Jurkat, Clone E6-1 (cell line): ENCODE data around the gene KL.

Experiments
- DNase-seq: peaks from one replicate; pipeline ENCODE4 v3.0.0-alpha.2; 2011; ENCODE audit warnings: low read depth, low spot score
- H3K4me3 ChIP-seq: 2 replicates; pipeline ENCODE4 v1.5.1; 2011; ENCODE audit warnings: mild to moderate bottlenecking, low read length, control low read depth, moderate library complexity

Gene KL

DNA sequence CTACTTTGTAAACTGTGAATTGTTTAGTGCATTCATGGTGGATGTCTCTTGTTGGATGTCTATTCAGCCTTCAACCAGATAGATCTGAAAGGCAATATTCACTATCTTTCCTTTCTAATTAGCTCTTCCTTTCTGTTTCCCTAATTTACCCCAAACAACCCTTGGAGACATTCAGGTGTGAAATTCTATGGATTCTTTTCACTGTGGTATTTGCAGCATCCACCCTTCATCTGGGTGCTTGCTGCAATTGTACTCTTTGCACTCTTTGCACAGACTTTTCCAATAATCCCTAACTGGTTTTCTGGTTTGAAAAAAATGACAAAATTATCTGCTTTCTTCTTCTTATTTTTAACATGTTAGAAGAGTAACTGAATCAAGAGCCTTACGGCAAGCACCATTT lies 56.5 kb downstream of the KL start:
- DNase-seq = no peak
- no peak overlapping the region for H3K4me3 ChIP-seq

DNA sequence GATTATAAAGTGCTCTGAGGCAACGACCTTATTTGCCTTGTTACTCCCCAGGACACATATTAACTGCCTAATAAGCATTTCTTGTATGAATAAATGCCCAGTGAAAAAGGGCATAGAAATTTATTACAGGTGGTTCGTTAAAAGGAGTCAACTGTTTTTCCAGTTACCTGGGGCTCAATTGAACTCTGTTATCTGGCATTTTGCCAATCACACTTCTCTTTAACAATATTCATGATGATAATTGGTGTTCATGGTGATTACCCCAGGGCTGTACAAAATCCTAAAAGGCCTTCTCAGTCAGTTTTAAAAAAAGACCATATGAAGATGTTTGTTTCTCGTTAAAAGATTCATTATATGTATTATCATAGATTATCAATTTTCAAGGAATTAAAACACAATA lies 57.1 kb downstream of the KL start:
- no peak overlapping the region for H3K4me3 ChIP-seq
- no peak for DNase-seq

DNA sequence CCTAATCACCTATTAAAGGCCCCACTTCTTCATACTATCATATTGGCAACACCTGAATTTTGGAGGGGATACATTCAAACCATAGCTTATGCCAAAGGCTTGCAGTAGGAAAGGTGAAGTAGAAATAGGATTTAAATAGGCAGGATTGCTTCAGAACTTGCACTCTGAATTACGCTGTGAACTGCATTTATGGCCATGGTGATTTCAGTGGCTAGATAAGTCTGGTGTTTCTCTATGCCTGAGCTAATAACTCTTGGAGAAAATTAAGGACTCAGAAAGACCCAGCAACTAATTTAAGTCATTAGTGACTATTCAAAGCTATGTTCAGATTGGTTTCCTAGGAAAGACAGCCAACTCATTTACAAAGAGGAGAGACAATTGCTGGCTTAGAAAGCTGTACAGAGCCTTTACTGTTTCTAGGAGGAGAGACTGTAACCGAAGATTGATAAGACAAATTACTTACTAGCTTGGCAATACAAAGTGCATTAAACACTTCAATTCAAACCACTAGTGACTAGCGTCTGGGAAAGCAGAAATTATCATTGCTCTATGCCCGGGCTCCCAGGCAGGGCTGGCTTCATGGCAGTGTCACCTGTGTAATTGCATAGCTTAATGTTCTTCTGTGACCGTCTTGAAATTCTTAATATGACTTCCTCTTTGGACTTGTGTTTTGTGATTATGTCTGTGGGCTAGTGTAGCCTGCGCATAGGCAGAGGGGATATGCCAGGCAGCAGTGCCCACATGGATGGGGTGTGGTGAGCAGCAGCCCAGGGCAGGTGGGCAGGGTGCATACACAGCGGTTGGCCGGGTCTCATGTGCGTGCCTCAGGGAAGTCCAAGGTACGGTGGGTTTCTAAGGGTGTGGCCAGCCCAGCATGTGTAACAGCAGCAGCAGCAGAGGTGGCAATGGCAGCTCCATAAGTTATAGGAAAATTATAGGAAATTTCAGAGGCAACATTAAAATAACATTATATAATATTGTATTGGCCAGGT lies 60.1 kb downstream of the KL start:
- no peak overlapping the region for H3K4me3 ChIP-seq

DNA sequence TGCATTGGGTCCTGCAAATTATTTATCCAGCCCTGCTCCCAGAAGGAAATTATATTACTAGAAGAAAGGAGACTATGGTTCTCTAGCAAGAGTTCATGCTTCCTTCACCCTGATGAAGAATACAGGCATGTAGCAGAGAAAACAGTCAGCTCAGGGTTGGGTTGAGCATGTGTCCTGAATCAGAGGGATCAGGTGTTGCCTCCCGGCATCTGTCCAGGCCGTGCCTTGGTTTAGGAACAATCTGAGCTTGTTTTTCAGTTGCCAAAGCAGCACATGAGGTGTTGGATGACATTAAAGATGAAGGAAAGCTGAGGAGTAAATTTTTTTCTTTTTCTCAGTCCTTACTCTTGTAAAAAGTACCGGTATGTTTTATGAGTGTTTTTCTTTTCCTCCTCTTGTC lies 62.0 kb downstream of the KL start:
- DNase-seq = no peak
- H3K4me3 ChIP-seq = no peak overlapping the region

More for the DNA sequence above, 60.1 kb downstream of the KL start:
- no peak for DNase-seq

DNA sequence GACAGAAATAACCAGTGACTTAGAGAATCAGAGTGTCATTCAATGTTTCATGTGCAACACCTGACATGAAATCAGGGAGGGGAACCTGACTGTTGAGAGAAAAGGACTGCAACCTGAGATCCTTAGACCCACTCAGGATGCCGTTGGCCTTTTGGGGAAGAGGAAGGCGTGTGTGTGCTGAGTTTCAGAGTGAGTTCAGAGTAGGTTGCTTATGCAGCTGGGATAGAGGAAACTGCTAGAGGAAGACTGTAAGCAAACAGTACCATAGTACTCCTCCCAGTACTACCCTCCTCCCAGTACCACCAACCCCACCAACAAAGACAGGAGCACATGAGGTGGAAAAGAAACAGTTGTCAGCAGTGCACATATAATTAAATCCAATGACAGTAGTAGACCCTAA lies 63.7 kb downstream of the KL start:
- DNase-seq = no peak

DNA sequence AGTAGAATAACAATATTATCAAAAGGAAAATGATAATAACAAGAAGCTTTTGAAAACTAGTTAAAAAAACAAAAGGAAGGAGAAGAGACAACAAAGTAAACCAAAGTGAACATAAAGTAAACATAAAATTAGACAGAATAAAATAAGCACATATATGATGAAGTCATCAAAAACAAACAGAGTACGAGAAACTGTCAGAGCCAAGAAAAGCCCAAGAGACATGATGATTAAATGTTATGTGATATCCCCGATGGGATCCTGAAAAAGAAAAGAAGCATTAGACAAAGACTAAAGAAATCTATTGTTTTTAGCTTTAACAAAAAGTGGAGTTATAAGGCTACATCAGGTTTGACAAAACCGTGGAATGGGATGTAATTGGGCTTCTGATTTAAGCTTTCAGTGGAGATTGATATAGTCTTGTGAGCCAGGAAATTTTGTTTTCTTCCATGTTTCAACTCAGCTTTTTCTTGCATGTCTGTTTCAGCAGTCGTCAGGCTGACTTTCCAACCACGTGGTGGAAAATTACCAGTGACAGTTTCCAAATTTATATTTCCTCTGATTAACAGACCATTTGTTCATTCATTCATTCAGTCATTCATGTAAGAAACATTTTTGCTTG lies 64.9 kb downstream of the KL start:
- no peak for DNase-seq
- H3K4me3 ChIP-seq = no peak overlapping the region

More for the DNA sequence above, 63.7 kb downstream of the KL start:
- no peak overlapping the region for H3K4me3 ChIP-seq

DNA sequence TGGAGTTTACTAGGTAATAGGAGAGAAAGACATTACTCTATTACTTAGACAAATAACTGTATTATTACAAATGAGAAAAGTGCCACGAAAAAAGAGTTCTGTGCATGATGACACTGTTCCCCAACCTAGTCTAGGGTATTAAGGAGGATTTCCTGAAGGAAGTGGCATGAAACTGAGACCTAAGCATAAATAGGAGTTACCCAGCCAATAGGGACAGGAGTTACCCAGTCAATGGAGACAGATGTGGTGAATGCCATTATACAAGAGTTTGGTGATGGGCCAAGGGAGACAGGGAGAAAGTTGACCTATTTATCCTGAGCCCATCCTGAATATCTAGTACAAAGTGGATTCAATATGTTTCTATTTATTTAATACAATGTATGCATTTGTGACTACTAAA lies 65.4 kb downstream of the KL start:
- no peak for DNase-seq
- H3K4me3 ChIP-seq = no peak overlapping the region

DNA sequence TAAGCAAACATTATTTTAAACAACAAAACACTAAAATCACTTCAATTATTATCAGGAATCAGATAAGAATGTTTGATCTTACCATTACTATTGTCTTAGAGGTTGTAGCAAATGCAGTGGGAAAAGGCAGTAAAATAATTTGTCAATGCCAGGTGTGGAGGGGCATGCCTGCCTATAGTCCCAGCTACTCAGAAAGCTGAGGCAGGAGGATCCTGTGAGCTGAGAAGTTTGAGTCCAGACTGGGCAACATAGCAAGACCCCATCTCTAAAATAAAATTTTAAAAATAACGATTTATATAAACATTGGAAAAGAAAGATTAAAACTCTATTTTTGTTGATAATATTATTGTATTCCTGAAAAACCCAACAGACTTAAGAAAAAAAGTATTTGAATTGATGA lies 66.8 kb downstream of the KL start:
- H3K4me3 ChIP-seq = no peak overlapping the region
- no peak for DNase-seq

DNA sequence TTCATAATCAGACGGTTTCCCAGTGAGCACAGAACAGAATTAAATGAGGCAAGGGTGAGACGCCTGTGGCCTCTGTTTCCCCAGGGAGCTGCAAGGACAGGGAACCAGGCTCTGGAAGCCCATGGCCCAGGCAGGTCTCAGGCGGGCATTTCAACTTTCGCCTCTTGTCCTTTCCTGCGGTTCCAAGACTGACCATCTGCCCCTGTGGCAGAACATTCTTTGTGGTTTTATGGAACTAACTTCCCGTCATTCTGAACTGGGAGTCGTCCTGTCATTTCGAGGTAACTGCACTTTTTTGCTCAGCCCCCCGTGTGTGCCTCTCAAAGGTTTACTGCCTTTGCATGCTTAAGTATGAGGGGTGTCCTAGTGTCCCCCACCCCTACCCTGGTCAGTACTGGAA lies 70.9 kb downstream of the KL start:
- no peak overlapping the region for H3K4me3 ChIP-seq
- DNase-seq = no peak

DNA sequence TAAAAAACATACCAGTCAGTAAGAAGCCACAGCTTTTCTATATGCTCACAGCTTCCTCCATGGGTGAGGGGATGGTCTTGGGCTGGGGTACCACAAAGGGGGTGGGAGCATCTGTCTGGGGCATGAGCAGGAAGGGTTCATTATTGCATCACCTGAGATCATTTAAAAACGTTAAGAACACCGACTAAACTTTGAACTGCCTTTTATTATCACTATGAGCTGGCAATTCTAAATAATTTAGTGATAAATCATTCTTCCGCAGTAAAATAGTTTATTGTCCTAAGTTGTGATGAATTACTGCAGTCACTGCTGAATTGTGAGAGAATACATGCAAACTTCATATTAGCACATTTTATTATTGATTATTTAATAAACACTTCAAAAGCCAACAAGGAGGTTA lies 71.6 kb downstream of the KL start:
- H3K4me3 ChIP-seq = no peak overlapping the region
- DNase-seq = no peak

DNA sequence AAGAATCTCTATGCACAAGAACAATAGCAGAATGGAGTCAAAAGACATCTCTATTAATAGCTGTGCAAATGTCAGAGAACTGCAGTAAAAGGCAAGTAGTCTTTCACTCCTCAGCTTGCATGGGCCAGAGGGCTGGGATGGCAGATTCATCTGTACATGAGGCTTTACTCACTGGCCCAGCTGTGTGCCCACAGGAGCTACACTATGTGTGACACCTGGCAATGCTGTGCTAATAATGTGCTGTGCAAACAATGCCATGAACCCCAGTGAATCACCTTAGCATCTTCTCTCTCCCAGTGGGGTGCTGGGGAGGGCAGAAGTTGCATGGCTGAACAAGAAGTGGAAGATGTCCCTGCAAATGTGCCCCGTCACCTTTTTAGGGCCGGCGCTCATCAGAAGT lies 73.1 kb downstream of the KL start:
- H3K4me3 ChIP-seq = no peak overlapping the region
- DNase-seq = no peak

DNA sequence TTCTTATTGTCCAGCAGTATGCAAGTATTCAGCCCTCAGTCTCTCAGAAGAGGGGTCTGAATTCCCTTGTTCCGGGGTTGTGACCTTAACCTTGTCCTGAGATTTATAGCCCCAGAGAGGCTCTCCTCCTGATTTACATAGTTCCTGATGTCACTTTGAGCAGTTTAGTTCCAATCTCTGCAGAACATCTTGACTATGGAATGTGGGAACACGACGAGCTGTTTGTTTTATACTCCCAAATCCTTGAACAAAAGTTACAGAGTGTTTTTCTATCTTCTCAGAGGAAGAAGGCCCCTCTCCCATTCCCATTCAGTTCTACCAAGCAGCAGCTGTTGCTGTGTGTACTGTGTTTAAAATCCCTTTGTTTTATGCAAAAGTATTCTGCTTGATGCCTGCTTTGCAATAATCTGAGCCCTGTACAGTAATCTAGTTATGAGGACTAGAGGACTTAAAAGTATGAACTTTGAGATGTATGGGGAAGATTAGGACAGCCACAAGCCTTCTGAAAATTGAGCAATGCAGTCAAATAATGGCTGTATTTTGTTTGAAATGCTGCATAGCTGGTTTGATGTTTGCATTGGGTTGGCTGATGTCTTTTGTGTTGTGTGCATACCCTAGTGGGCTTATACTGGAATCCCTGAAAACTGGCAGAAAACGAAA lies 74.7 kb downstream of the KL start:
- no peak for DNase-seq
- H3K4me3 ChIP-seq = no peak overlapping the region

DNA sequence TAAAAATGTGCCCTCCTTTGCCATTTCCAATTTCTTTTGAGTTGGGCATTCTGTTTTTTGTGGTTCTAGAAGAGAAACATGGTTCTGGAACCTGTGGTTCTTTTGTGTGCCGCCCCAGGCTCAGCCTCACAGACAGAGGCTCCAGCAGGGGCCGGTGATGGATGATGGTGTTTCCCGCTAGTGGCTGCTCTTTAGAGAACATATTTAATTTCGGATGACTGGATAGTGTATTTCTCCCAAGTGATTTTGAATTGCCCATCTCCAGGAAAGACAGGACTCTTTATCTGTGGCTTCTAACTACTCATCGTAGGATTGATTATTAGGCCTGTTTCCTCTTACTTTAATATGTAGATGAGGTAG lies 75.2 kb downstream of the KL start:
- H3K4me3 ChIP-seq = no peak overlapping the region
- no peak for DNase-seq

DNA sequence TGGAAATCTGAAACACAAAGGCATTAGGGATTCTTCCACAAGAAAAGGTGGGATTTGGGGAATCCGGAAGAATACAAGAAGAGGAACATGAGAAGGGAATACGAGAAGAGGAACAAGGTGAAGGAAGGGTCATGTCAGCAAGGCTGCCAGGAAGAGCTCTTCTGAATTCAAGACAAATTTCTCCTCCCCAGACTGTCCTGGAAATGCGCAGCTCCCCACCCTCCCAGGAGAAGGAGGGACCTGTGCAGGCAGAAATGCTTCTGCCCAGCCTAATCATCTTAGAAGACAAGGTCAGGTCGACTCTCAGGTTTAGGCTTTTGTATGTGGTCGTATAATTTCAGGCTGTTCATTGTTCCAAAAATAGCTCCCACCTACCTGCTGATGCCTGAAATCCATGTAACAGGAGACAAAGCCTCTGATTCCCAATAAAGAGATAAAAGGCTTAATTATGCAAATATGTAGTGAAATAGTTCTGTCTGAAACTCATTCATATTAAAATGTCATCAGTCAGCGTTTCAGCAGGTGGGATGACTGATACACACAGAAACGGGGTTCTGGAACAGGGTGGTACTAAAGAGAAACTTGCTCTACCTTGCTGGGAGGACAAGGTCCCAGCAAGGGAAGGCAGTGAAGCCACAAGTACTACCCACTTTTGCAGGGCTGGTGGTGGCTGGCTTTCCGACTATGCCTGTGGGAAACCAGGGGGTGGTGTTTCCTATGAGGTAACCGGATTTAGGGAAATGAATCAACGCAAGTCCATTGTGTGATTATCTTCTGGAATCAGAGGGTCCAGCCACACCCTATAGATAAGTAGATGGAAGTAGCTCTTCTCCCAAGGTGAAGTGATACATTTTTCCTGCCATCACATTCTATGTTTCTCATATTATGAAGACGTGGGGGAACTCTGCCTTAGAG lies 76.1 kb downstream of the KL start:
- H3K4me3 ChIP-seq = no peak overlapping the region
- DNase-seq = no peak

DNA sequence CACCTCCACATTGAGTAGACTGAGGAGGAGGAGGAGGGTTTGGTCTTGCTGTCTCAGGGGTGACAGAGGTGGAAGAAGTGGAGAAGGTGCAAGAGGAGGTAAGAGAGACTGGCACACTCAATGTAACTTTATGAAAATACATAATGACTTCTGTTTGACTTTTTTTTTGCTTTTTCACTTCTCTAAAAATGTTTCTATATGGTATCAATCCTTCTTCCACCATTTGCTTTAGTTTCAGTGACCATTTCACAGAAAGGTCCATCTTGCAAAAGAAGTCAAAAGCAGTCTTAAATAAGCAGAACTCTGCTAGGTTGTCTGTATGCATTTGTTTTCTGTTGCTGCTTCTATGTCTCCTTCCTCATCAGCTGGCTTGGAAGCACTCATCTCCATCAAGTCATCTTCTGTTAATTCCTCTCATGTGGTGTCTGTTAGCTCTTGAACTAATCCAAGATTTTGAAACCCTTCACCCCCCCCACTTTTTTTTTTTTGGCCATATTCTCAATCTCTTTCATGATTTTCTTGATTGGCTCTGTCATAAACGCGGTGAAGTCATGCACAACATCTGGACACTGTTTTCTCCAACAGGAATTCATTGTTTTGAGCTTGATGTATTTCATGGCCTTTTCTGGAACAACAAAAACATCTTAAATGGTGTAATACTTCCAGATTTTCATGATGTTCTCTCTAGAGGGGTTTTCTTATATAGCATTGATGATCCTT lies 80.8 kb downstream of the KL start:
- H3K4me3 ChIP-seq = no peak overlapping the region
- DNase-seq = no peak

DNA sequence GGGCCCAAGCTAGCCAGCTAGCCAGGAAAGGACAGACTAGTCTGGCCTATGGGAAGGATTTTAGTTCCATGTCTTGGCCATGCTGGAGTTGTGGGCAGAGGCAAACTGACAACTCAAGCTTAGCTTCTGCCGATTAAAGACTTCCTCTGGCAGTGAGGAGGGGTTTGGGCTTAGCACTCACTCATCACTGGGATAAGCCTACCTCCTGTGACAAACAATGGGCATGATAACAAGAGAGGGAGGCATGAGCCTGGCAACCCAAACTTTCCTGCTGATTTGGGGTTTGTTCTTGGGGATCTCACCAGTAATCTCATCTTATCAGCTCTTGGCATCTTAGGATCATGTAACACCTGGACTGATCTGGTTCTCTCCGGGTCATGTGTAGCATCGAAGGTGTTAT lies 83.6 kb downstream of the KL start:
- DNase-seq = no peak
- no peak overlapping the region for H3K4me3 ChIP-seq

DNA sequence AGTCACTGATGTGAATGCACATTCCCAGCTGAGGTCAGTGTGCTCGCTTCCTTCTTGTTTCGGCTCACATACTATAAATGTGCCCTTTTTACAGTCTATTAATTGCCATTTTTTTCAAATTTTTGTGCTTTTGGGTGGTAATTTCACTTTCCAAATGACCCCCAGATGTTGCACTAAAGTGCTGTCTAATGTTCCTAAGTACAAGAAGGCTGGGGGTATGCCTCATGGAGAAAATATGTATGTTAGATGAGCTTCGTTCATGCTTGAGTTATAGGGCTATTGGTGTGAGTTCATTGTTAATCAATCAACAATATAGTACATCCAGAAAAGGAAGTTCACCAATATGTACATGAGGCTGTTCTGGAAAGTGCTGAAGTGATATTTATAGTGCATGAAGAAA lies 84.7 kb downstream of the KL start:
- no peak overlapping the region for H3K4me3 ChIP-seq
- no peak for DNase-seq

DNA sequence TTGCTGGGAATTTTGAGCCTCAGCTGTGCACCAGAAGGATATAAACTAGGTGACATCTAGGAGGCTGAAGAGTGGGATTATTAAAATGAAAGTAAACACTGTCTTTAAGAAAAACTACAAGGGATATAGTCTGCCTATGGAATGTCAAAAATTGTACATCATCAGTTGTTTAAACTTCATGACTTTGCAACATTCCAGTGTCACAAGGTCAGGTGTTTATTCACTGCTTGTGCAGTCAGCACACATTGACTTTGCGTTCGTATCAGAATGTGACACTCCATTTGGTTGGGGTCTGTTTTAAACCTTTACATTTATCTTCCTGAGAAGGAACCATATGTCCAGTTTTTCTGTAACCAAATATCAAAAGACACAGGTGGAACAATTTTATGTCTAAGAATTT lies 85.6 kb downstream of the KL start:
- DNase-seq = no peak
- no peak overlapping the region for H3K4me3 ChIP-seq

DNA sequence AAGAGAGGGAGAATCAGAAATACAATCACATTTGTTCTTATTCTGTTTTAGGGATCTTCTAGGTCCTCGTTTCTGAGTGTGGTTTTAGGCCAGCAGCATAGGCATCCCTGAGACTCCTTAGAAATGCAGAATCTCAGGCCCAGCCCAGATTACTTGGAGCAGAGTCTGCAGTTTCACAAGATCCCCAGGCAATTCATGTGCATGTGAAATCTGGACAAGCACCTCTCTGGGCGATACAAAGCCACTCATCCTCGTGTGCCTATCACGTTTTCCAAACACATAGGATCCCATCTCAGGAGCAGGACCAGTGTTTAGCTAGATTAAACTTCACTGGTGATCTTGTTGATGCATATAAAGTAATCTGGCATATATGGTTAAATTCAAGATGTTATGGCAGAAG lies 87.2 kb downstream of the KL start:
- H3K4me3 ChIP-seq = no peak overlapping the region
- no peak for DNase-seq
